Hindlimb muscle (tissue), 1 donor: ENCODE data around the gene REP15. TPM values are rescaled to one million over a fixed set of nuclear protein-coding genes. Genes with fewer than 3 reads are reported as not detected.
"Not testable (repeated sequence)": the region's sequence is repeated elsewhere in the genome, so short reads cannot be mapped to it uniquely, and the experiment has no call there.

Experiments
- DNase-seq: peaks from one replicate; pipeline ENCODE4 v3.0.0-alpha.2; 2013
- polyA plus RNA-seq: library from polyadenylated mRNA; unstranded; fragments of 120-200 nt; gene quantifications from one replicate; pipeline ENCODE4 v1.2.1, GENCODE V29; 2013; ENCODE audit not compliant: insufficient read length

The REP15 gene
- 1.4 TPM for polyA plus RNA-seq

GRCh38 chr12:27696293-27696652 lies at the start of gene REP15:
REP15 (plus strand) TSS chr12:27696447; CDS start chr12:27696563, 116 bp downstream.
- DNase-seq: no peak

- DNase-seq: no peak
Observed at GRCh38 chr12:27650011-27650410, 46.2 kb upstream of the REP15 start.

- no peak for DNase-seq
Observed at GRCh38 chr12:27651201-27651600, 45.0 kb upstream of the REP15 start.

GRCh38 chr12:27652174-27652763 lies 44.0 kb upstream of the REP15 start:
- peak; percentile 82 for DNase-seq

GRCh38 chr12:27653661-27654060 lies 42.6 kb upstream of the REP15 start:
- no peak for DNase-seq

- DNase-seq: not testable (repeated sequence)
Observed at GRCh38 chr12:27655476-27655875, 40.8 kb upstream of the REP15 start.

- no peak for DNase-seq
Observed at GRCh38 chr12:27657296-27657695, 39.0 kb upstream of the REP15 start.

- DNase-seq: no peak
Observed at GRCh38 chr12:27665704-27666103, 30.5 kb upstream of the REP15 start.

- DNase-seq: no peak
Observed at GRCh38 chr12:27666510-27666909, 29.7 kb upstream of the REP15 start.

GRCh38 chr12:27667540-27667939 lies 28.7 kb upstream of the REP15 start:
- no peak for DNase-seq

GRCh38 chr12:27672051-27672450 lies 24.2 kb upstream of the REP15 start:
- peak; percentile 15 for DNase-seq

- DNase-seq: peak; percentile 42
Observed at GRCh38 chr12:27672643-27673042, 23.6 kb upstream of the REP15 start.

- DNase-seq: peak; percentile 70
Observed at GRCh38 chr12:27673101-27673718, 23.0 kb upstream of the REP15 start.

- DNase-seq: no peak
Observed at GRCh38 chr12:27674989-27675388, 21.3 kb upstream of the REP15 start.

GRCh38 chr12:27680619-27681018 lies 15.6 kb upstream of the REP15 start:
- no peak for DNase-seq

GRCh38 chr12:27682534-27682933 lies 13.7 kb upstream of the REP15 start:
- DNase-seq: no peak

- DNase-seq: no peak
Observed at GRCh38 chr12:27685274-27685673, 11.0 kb upstream of the REP15 start.

GRCh38 chr12:27686147-27686546 lies 10.1 kb upstream of the REP15 start:
- no peak for DNase-seq

- no peak for DNase-seq
Observed at GRCh38 chr12:27688671-27689070, 7.6 kb upstream of the REP15 start.

- DNase-seq: no peak
Observed at GRCh38 chr12:27689558-27690180, 6.6 kb upstream of the REP15 start.

- DNase-seq: no peak
Observed at GRCh38 chr12:27693403-27693802, 2.8 kb upstream of the REP15 start.

- DNase-seq: no peak
Observed at GRCh38 chr12:27695556-27696292, 523 bp upstream of the REP15 start.

- DNase-seq: no peak
Observed at GRCh38 chr12:27696864-27697564, 767 bp downstream of the REP15 start.
